ENCODE measurements around the gene DNAH17. TPM values are rescaled to one million over a fixed set of nuclear protein-coding genes. Genes with fewer than 3 reads are reported as not detected.

The DNAH17 gene
- polyA plus RNA-seq, 1 of the 3 experiments (the other 2 are of a cell fraction) = not detected

- no peaks in the 10 kb centered on the region for H3K9me2 ChIP-seq
- no peaks in the 10 kb centered on the region for H3K9me3 ChIP-seq
- H4K20me1 ChIP-seq (ENCODE audit: insufficient read depth) = no peaks in the 10 kb centered on the region
- H3K79me2 ChIP-seq (ENCODE audit: insufficient read depth) = no peaks in the 10 kb centered on the region
- H3F3A ChIP-seq (replicated peaks; ENCODE audit: insufficient read depth) = no peaks in the 10 kb centered on the region
- H3K4me2 ChIP-seq = no peak overlapping the region
- H3K27ac ChIP-seq (ENCODE audit: low read depth in 2 of 2, low read length in 1 of 2) = no peak overlapping the region
- H3K4me1 ChIP-seq (ENCODE audit: control insufficient read depth in 1 of 2, insufficient read depth in 2 of 2, low read depth in 1 of 2, low read length in 1 of 2) = peaks cover 0 to 10% of the 10 kb centered on the region in 2 experiments; a peak in 1 of 4 replicates
- no peaks in the 10 kb centered on the region for H3K27me3 ChIP-seq (ENCODE audit: insufficient read depth)
- 80% methylated on average over 11 of the region's 11 CpGs for WGBS (ENCODE audit: low lambda C conversion rate)
- ChIA-PET POLR2A (no interaction called here), CTCF (interaction anchor here (1.3 to 2.2 kb wide), 2 partner anchors 32 to 180 kb away, joined by 3 to 9 read pairs; no protein-coding TSS in a partner anchor)
- TF ChIP-seq USF2 (IDR thresholded peaks at IDR 0.05; ENCODE audit: borderline replicate concordance, low read depth, low read length) = no peak
- TF ChIP-seq SMC3 (IDR thresholded peaks at IDR 0.05; ENCODE audit: low read depth, low read length) = no peak
- TF ChIP-seq POLR2AphosphoS5 (IDR thresholded peaks at IDR 0.05; ENCODE audit: low read depth, low read length) = no peak
- no peak for TF ChIP-seq JUND (IDR thresholded peaks at IDR 0.05)
- no peak for TF ChIP-seq FOXM1 (IDR thresholded peaks at IDR 0.05; ENCODE audit: low read depth)
- TF ChIP-seq GATA2 (CRISPR knock-in tag; IDR thresholded peaks at IDR 0.05) = no peak
- TF ChIP-seq, protein P1, sequence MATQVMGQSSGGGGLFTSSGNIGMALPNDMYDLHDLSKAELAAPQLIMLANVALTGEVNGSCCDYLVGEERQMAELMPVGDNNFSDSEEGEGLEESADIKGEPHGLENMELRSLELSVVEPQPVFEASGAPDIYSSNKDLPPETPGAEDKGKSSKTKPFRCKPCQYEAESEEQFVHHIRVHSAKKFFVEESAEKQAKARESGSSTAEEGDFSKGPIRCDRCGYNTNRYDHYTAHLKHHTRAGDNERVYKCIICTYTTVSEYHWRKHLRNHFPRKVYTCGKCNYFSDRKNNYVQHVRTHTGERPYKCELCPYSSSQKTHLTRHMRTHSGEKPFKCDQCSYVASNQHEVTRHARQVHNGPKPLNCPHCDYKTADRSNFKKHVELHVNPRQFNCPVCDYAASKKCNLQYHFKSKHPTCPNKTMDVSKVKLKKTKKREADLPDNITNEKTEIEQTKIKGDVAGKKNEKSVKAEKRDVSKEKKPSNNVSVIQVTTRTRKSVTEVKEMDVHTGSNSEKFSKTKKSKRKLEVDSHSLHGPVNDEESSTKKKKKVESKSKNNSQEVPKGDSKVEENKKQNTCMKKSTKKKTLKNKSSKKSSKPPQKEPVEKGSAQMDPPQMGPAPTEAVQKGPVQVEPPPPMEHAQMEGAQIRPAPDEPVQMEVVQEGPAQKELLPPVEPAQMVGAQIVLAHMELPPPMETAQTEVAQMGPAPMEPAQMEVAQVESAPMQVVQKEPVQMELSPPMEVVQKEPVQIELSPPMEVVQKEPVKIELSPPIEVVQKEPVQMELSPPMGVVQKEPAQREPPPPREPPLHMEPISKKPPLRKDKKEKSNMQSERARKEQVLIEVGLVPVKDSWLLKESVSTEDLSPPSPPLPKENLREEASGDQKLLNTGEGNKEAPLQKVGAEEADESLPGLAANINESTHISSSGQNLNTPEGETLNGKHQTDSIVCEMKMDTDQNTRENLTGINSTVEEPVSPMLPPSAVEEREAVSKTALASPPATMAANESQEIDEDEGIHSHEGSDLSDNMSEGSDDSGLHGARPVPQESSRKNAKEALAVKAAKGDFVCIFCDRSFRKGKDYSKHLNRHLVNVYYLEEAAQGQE (IDR thresholded peaks at IDR 0.05; ENCODE audit: low read depth, low read length) = no peak
- no peak for TF ChIP-seq RFX5 (IDR thresholded peaks at IDR 0.05; ENCODE audit: low read length)
- no peak for TF ChIP-seq RXRA (IDR thresholded peaks at IDR 0.05; ENCODE audit: borderline replicate concordance, low read depth)
- no peak for TF ChIP-seq MEF2A (IDR thresholded peaks at IDR 0.05; ENCODE audit: borderline replicate concordance, low read depth)
- TF ChIP-seq, protein P2, sequence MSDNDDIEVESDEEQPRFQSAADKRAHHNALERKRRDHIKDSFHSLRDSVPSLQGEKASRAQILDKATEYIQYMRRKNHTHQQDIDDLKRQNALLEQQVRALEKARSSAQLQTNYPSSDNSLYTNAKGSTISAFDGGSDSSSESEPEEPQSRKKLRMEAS (IDR thresholded peaks at IDR 0.05; ENCODE audit: low read depth) = no peak
- TF ChIP-seq CHD2 (IDR thresholded peaks at IDR 0.05; ENCODE audit: low read length, partially characterized antibody) = no peak
- H3K4me3 ChIP-seq (ENCODE audit: low read depth in 2 of 2, low read length in 1 of 2) = no peak overlapping the region
- no peak overlapping the region for H3K9ac ChIP-seq
- H2AFZ ChIP-seq (ENCODE audit: low read depth) = no peak overlapping the region
- no peaks in the 10 kb centered on the region for H3K36me3 ChIP-seq (replicated peaks in 1 of 2; ENCODE audit: control insufficient read depth in 1 of 2, insufficient read depth in 2 of 2, low read length in 1 of 2)
- DNase-seq = no peak
Measured at GRCh38 chr17:78529251-78529650, 47.9 kb downstream of the DNAH17 start.

DNA sequence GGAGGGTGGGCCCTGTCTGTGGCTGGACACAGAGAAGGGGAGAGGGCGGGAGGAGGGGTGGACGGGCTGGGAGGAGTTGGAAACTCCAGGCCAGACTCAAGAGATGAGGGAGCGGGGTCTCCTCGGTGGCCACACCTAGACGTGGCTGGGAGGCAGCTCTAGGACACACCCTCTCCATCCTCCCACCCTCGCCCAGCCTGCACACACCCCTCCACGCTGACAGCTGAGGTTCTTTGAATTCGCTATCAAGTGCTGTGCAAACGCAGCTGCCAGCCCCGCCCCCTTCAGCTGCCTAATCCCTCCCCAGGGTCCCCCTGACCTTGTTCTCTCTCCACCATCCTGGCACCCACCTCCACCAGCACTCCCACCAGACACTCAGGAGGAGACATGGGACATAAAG lies 48.7 kb downstream of the DNAH17 start:
- POLR2A ChIA-PET = no interaction called here
- Histone ChIP-seq H3F3A (replicated peaks; ENCODE audit: insufficient read depth) (no peaks in the 10 kb centered on the region), H3K4me3 (ENCODE audit: low read depth in 2 of 2, low read length in 1 of 2) (no peak overlapping the region), H4K20me1 (ENCODE audit: insufficient read depth) (no peaks in the 10 kb centered on the region), H3K9ac (no peak overlapping the region), H3K27me3 (ENCODE audit: insufficient read depth) (no peaks in the 10 kb centered on the region), H3K4me2 (no peak overlapping the region), H3K9me2 (no peaks in the 10 kb centered on the region), H2AFZ (ENCODE audit: low read depth) (no peak overlapping the region), H3K79me2 (ENCODE audit: insufficient read depth) (no peaks in the 10 kb centered on the region), H3K36me3 (replicated peaks in 1 of 2; ENCODE audit: control insufficient read depth in 1 of 2, insufficient read depth in 2 of 2, low read length in 1 of 2) (no peaks in the 10 kb centered on the region), H3K4me1 (ENCODE audit: control insufficient read depth in 1 of 2, insufficient read depth in 2 of 2, low read depth in 1 of 2, low read length in 1 of 2) (peaks cover 0 to 10% of the 10 kb centered on the region in 2 experiments; a peak in 1 of 4 replicates), H3K9me3 (no peaks in the 10 kb centered on the region), H3K27ac (ENCODE audit: low read depth in 2 of 2, low read length in 1 of 2) (no peak overlapping the region)
- CTCF ChIA-PET = interaction anchor here (2.2 kb wide), 1 partner anchor 31 kb away, joined by 9 read pairs; no protein-coding TSS in a partner anchor
- DNase-seq = no peak
- WGBS (ENCODE audit: low lambda C conversion rate) = 76% methylated on average over 10 of the region's 10 CpGs
- TF ChIP-seq CTCF (IDR thresholded peaks at IDR 0.05) = no peak
- TF ChIP-seq NFIC (IDR thresholded peaks at IDR 0.05; ENCODE audit: borderline replicate concordance) = no peak
- TF ChIP-seq, protein P3, sequence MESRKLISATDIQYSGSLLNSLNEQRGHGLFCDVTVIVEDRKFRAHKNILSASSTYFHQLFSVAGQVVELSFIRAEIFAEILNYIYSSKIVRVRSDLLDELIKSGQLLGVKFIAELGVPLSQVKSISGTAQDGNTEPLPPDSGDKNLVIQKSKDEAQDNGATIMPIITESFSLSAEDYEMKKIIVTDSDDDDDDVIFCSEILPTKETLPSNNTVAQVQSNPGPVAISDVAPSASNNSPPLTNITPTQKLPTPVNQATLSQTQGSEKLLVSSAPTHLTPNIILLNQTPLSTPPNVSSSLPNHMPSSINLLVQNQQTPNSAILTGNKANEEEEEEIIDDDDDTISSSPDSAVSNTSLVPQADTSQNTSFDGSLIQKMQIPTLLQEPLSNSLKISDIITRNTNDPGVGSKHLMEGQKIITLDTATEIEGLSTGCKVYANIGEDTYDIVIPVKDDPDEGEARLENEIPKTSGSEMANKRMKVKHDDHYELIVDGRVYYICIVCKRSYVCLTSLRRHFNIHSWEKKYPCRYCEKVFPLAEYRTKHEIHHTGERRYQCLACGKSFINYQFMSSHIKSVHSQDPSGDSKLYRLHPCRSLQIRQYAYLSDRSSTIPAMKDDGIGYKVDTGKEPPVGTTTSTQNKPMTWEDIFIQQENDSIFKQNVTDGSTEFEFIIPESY (IDR thresholded peaks at IDR 0.05; ENCODE audit: borderline replicate concordance, low read depth) = no peak
- no peak for TF ChIP-seq RAD21 (IDR thresholded peaks at IDR 0.05; ENCODE audit: low read length)

Data from SK-N-SH (cell line).